Hepatocyte (in vitro differentiated cells): Measurements from ENCODE around the gene PHACTR3. TPM values are rescaled to one million over a fixed set of nuclear protein-coding genes. Genes with fewer than 3 reads are reported as not detected.

Experiments
- DNase-seq: peaks from one replicate; pipeline ENCODE4 v3.0.0-alpha.2; 2016; ENCODE audit warnings: low spot score
- H2AFZ ChIP-seq: fragments of 200-600 bp; sonication (generic); 2 replicates; pipeline ENCODE4 v1.6.0; 2016; ENCODE audit warnings: antibody characterized with exemption, mild to moderate bottlenecking
- H3K27ac ChIP-seq: fragments of 200-600 bp; sonication (generic); 2 replicates; pipeline ENCODE4 v1.5.1; 2016; ENCODE audit warnings: mild to moderate bottlenecking
- H3K27me3 ChIP-seq: fragments of 200-600 bp; sonication (generic); 2 replicates; pipeline ENCODE4 v1.6.1; 2016
- H3K36me3 ChIP-seq: fragments of 200-600 bp; sonication (generic); replicated peaks from 2 replicates; pipeline ENCODE4 v1.5.1; 2016; ENCODE audit warnings: low read depth; ENCODE audit not compliant: insufficient read depth
- H3K4me1 ChIP-seq: fragments of 200-600 bp; sonication (generic); 2 replicates; pipeline ENCODE4 v1.5.1; 2016; ENCODE audit warnings: mild to moderate bottlenecking, moderate library complexity; ENCODE audit not compliant: insufficient read depth
- H3K4me2 ChIP-seq: fragments of 200-600 bp; sonication (generic); 2 replicates; pipeline ENCODE4 v1.6.0; 2016
- H3K4me3 ChIP-seq: fragments of 200-600 bp; sonication (generic); 2 replicates; pipeline ENCODE4 v1.5.1; 2016; ENCODE audit warnings: mild to moderate bottlenecking
- H3K79me2 ChIP-seq: fragments of 200-600 bp; sonication (generic); 2 replicates; pipeline ENCODE4 v1.6.0; 2017; ENCODE audit warnings: mild to moderate bottlenecking
- H3K9me2 ChIP-seq: fragments of 200-600 bp; sonication (generic); replicated peaks from 2 replicates; pipeline ENCODE4 v1.6.0; 2017; ENCODE audit warnings: mild to moderate bottlenecking; ENCODE audit not compliant: insufficient read depth
- H3K9me3 ChIP-seq: fragments of 200-600 bp; sonication (generic); 2 replicates; pipeline ENCODE4 v1.5.1; 2016; ENCODE audit warnings: low read depth, mild to moderate bottlenecking
- H4K20me1 ChIP-seq: fragments of 200-600 bp; sonication (generic); 2 replicates; pipeline ENCODE4 v1.6.0; 2016; ENCODE audit warnings: mild to moderate bottlenecking; ENCODE audit not compliant: insufficient read depth, poor library complexity, severe bottlenecking
- CTCF ChIP-seq: fragments of 200-600 bp; sonication (generic); IDR thresholded peaks from 2 replicates; pipeline ENCODE4 v1.5.1; 2016; ENCODE audit warnings: antibody characterized with exemption, mild to moderate bottlenecking; ENCODE audit not compliant: poor library complexity
- EZH2 ChIP-seq: fragments of 200-600 bp; sonication (generic); IDR thresholded peaks from 2 replicates; pipeline ENCODE4 v1.6.1; 2016; ENCODE audit warnings: antibody characterized with exemption, mild to moderate bottlenecking, borderline replicate concordance
- EZH2phosphoT487 ChIP-seq: fragments of 200-600 bp; sonication (generic); IDR thresholded peaks from one replicate; pipeline ENCODE4 v1.6.1; 2018; ENCODE audit warnings: antibody characterized with exemption, mild to moderate bottlenecking, low read depth, moderate library complexity; ENCODE audit not compliant: unreplicated experiment, severe bottlenecking
- WGBS: methylation state at CpG from one replicate; pipeline ENCODE4 v1.1.6; 2016; ENCODE audit warnings: low lambda C conversion rate; ENCODE audit errors: missing lambda C conversion rate; 5-methylcytosine and 5-hydroxymethylcytosine counted together
- polyA plus RNA-seq: library from polyadenylated mRNA; unstranded; fragments of >200 nt; fragmentation: Nextera tagmentation; extraction: Ambion mirVana; gene quantifications from 2 replicates; pipeline ENCODE4 v1.2.1, GENCODE V29; 2016
- total RNA-seq: library from RNA; depleted of rRNA; stranded (reverse); fragments of >200 nt; gene quantifications from 2 replicates; pipeline ENCODE4 v1.2.3, GENCODE V29; 2014

Gene PHACTR3
- total and polyA plus RNA-seq, 2 experiments from 2014 or later: 5.2 to 7.5 TPM

DNA sequence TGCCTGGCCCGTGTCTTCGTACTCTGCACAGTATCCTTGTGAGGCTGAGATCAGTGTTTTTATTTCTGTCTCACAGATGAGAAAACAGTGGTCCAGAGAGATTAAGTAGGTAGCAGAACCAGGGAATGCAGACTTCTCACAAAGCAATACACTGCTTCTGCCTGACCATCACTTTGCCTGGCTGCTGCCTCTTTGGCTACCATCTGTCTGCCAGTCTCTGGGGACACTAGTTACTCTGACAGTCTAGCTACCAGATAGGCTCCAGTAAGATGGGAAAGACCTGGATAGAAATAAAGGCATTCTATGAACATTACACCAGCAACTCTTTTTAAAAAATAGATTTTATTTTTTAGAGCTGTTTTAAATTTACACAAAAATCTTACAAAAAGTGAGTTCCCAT lies 96.9 kb downstream of the PHACTR3 start:
- 64% methylated on average over 2 of the region's 2 CpGs for WGBS
- TF ChIP-seq EZH2 (no peak), CTCF (no peak), EZH2phosphoT487 (no peak)
- H3K27me3 ChIP-seq: no peaks in the 10 kb centered on the region
- H3K9me3 ChIP-seq: no peaks in the 10 kb centered on the region
- H3K9me2 ChIP-seq: no peaks in the 10 kb centered on the region
- no peaks in the 10 kb centered on the region for H3K4me1 ChIP-seq
- no peak overlapping the region for H3K27ac ChIP-seq
- DNase-seq: no peak
- H4K20me1 ChIP-seq: no peaks in the 10 kb centered on the region
- H3K4me3 ChIP-seq: no peak overlapping the region
- H3K36me3 ChIP-seq: no peaks in the 10 kb centered on the region
- no peak overlapping the region for H2AFZ ChIP-seq
- no peak overlapping the region for H3K4me2 ChIP-seq
- H3K79me2 ChIP-seq: no peaks in the 10 kb centered on the region

- H3K9me3 ChIP-seq: no peaks in the 10 kb centered on the region
- H3K4me2 ChIP-seq: no peak overlapping the region
- no peak overlapping the region for H2AFZ ChIP-seq
- no peaks in the 10 kb centered on the region for H3K9me2 ChIP-seq
- no peak for DNase-seq
- 66% methylated on average over 5 of the region's 5 CpGs for WGBS
- H3K4me1 ChIP-seq: no peaks in the 10 kb centered on the region
- no peak overlapping the region for H3K4me3 ChIP-seq
- no peaks in the 10 kb centered on the region for H3K36me3 ChIP-seq
- H4K20me1 ChIP-seq: no peaks in the 10 kb centered on the region
- H3K79me2 ChIP-seq: no peaks in the 10 kb centered on the region
- no peaks in the 10 kb centered on the region for H3K27me3 ChIP-seq
- no peak for TF ChIP-seq EZH2
- TF ChIP-seq EZH2phosphoT487: no peak
- TF ChIP-seq CTCF: no peak
- no peak overlapping the region for H3K27ac ChIP-seq
Observed at GRCh38 chr20:59703046-59703445, 98.7 kb downstream of the PHACTR3 start.

- no peaks in the 10 kb centered on the region for H3K9me2 ChIP-seq
- no peaks in the 10 kb centered on the region for H3K36me3 ChIP-seq
- H3K4me3 ChIP-seq: no peak overlapping the region
- no peaks in the 10 kb centered on the region for H4K20me1 ChIP-seq
- H3K9me3 ChIP-seq: no peaks in the 10 kb centered on the region
- H3K27ac ChIP-seq: no peak overlapping the region
- no peak for DNase-seq
- H3K4me2 ChIP-seq: no peak overlapping the region
- no peaks in the 10 kb centered on the region for H3K4me1 ChIP-seq
- H3K27me3 ChIP-seq: no peaks in the 10 kb centered on the region
- no peak overlapping the region for H2AFZ ChIP-seq
- TF ChIP-seq CTCF (no peak), EZH2 (no peak), EZH2phosphoT487 (no peak)
- H3K79me2 ChIP-seq: no peaks in the 10 kb centered on the region
- 33% methylated on average over 5 of the region's 5 CpGs for WGBS
Observed at GRCh38 chr20:59705651-59706399, 101.5 kb downstream of the PHACTR3 start.

DNA sequence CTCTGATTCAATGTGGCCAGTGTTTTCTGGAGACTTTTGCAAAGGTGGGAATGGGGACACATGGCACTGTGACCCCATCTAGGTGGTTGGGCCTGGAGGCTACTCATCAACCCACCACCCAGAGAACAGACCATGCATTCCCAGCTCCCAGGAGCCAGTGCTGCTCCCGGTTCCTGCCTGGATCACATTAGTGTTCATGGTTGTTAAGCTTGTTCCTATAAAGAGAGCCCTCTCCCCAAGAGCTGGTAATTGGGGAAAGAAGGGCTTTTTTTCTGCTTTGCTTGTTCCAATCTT lies 102.0 kb downstream of the PHACTR3 start:
- H3K9me2 ChIP-seq: no peaks in the 10 kb centered on the region
- no peaks in the 10 kb centered on the region for H3K27me3 ChIP-seq
- no peaks in the 10 kb centered on the region for H3K9me3 ChIP-seq
- no peak overlapping the region for H3K27ac ChIP-seq
- no peak for DNase-seq
- H3K79me2 ChIP-seq: no peaks in the 10 kb centered on the region
- H3K4me3 ChIP-seq: no peak overlapping the region
- no peak overlapping the region for H2AFZ ChIP-seq
- WGBS: 65% methylated on average over 1 of the region's 1 CpG
- no peaks in the 10 kb centered on the region for H3K36me3 ChIP-seq
- no peaks in the 10 kb centered on the region for H3K4me1 ChIP-seq
- no peak overlapping the region for H3K4me2 ChIP-seq
- TF ChIP-seq EZH2: no peak
- no peak for TF ChIP-seq EZH2phosphoT487
- H4K20me1 ChIP-seq: no peaks in the 10 kb centered on the region
